Brain microvascular endothelial cell (primary cell): ENCODE measurements around the gene ADGRL3.

Experiments
- DNase-seq: peaks from one replicate; pipeline ENCODE4 v3.0.0-alpha.2; 2020
- H3K27ac ChIP-seq: fragments of 250-450 bp; sonication (Bioruptor Pico); 2 replicates; pipeline ENCODE4 v1.5.1; 2020; ENCODE audit warnings: mild to moderate bottlenecking, moderate library complexity
- H3K27me3 ChIP-seq: fragments of 250-450 bp; sonication (Bioruptor Pico); replicated peaks from 2 replicates; pipeline ENCODE4 v1.5.1; 2020; ENCODE audit warnings: mild to moderate bottlenecking
- H3K36me3 ChIP-seq: fragments of 250-450 bp; sonication (Bioruptor Pico); replicated peaks from 2 replicates; pipeline ENCODE4 v1.5.1; 2020; ENCODE audit warnings: mild to moderate bottlenecking
- H3K4me3 ChIP-seq: 2 replicates; pipeline ENCODE4 v1.5.1; 2011; ENCODE audit warnings: low read depth, mild to moderate bottlenecking, control low read depth, low read length, moderate library complexity
- in situ Hi-C: cut with HindIII; loops from 2 replicates; pipeline ENCODE4 v1.10.0; 2017; ENCODE audit warnings: low sequenced_read_pairs, low pct_ligation_motif_present
- TF ChIP-seq, protein P1 (sequence below): IDR thresholded peaks from 2 replicates; pipeline ENCODE4 v1.5.1; 2011; ENCODE audit warnings: low read depth, mild to moderate bottlenecking, moderate library complexity, low read length, control low read depth, inconsistent platforms; ENCODE audit errors: missing control alignments

The ADGRL3 gene

DNA sequence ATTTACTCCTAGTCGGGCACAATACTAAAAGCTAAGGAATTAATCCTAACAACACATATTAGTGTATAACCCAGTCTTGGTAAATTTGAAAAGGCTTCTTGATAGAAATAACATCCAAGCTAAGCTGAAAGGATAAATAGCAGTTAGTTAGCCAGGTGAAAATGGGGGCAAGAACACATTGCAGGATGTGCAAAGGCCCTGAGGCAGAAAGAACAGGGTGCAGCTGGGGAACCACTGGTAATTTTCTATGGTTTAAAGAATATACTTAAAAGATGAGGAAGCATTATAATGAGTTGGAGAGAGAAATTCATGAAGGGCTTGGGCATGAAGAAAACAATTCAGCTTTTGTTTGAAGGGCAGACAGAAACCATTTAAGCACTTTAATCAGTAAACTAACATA, 689.0 kb downstream of the ADGRL3 start:
- no peak for DNase-seq
- H3K27me3 ChIP-seq: no peaks in the 10 kb centered on the region
- no peaks in the 10 kb centered on the region for H3K36me3 ChIP-seq
- TF ChIP-seq, protein P1, sequence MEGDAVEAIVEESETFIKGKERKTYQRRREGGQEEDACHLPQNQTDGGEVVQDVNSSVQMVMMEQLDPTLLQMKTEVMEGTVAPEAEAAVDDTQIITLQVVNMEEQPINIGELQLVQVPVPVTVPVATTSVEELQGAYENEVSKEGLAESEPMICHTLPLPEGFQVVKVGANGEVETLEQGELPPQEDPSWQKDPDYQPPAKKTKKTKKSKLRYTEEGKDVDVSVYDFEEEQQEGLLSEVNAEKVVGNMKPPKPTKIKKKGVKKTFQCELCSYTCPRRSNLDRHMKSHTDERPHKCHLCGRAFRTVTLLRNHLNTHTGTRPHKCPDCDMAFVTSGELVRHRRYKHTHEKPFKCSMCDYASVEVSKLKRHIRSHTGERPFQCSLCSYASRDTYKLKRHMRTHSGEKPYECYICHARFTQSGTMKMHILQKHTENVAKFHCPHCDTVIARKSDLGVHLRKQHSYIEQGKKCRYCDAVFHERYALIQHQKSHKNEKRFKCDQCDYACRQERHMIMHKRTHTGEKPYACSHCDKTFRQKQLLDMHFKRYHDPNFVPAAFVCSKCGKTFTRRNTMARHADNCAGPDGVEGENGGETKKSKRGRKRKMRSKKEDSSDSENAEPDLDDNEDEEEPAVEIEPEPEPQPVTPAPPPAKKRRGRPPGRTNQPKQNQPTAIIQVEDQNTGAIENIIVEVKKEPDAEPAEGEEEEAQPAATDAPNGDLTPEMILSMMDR: no peak
- H3K27ac ChIP-seq: no peak overlapping the region
- in situ Hi-C loops: no loop called here
- no peak overlapping the region for H3K4me3 ChIP-seq

DNA sequence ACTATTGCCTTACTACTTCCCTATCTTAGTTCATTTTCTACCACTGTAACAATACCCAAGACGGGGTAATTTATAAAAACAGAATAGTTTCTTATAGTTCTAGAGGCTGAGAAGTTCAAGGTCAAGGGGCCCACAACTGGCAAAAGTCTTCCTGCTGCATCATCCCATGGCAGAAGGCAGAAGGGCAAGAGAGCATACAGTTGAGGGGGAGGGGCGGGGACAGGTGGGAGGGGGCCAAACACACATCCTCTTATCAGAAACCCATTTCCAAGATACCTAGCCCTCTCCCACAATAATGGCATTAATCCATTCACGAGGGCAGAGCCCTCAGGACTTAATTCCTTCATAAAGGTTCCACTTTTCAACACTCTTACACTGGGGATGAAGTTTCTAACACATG, 690.2 kb downstream of the ADGRL3 start:
- H3K27ac ChIP-seq: no peak overlapping the region
- TF ChIP-seq, protein P1: no peak
- in situ Hi-C loops: no loop called here
- no peak overlapping the region for H3K4me3 ChIP-seq
- no peaks in the 10 kb centered on the region for H3K36me3 ChIP-seq
- no peaks in the 10 kb centered on the region for H3K27me3 ChIP-seq
- DNase-seq: no peak

DNA sequence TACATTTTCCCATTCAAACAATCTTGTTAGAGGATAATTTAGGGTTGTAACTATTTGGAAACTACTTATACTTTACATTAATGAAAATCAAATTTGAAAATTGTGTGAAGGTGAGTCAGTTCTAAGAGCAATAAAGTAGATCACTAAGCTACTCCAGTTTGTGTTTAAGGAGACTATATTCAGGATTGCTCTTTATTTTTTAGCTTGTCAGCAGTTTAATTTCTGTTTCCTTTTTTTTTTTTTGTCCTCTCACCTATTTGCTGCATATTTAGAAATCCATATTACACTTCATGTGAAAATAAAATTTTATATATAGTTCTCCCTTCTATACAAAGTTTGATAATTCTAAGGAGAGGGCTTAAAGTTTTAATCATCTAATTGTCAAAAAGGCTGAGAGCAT, 691.8 kb downstream of the ADGRL3 start:
- TF ChIP-seq, protein P1: no peak
- H3K27me3 ChIP-seq: no peaks in the 10 kb centered on the region
- no peak overlapping the region for H3K27ac ChIP-seq
- no peaks in the 10 kb centered on the region for H3K36me3 ChIP-seq
- in situ Hi-C loops: no loop called here
- no peak for DNase-seq
- H3K4me3 ChIP-seq: no peak overlapping the region

DNA sequence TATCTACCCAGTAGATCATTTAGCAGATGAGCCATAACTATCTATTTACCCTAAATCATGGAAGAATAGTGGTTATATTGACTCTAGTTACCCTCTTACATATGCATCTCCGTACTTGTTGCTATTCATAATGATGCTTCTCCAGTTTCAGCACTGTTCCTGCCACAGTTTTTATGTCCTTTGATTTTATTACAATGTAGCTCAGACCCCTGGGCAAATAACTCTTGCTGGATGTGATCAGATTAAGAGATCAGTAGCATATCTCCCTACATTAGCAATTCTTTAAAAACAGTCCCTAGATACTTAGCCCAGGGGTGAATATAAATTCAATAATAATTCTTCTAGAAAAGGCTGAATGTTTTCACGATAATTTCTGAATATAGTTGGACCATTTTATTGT, 696.5 kb downstream of the ADGRL3 start:
- DNase-seq: no peak
- H3K27ac ChIP-seq: no peak overlapping the region
- H3K27me3 ChIP-seq: no peaks in the 10 kb centered on the region
- H3K36me3 ChIP-seq: no peaks in the 10 kb centered on the region
- in situ Hi-C loops: no loop called here
- TF ChIP-seq, protein P1: no peak
- no peak overlapping the region for H3K4me3 ChIP-seq

DNA sequence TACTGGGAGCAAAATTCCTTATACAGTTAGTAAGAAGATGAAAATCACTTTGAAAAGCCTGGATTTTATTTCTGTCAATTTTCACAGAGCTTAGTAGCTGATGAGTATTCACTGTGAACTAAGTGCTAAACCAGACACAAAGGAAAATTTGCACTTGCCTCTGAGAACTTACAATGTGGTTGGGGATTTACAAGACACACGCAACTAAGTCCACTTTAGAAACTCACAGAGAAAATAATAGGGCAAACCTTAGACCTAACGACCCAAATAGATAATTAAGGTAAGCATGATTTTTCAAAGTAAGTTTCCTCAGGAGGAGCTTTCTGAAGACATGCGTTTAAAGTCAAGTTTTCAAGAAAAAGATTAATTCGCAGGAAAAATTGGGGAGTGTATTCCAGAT, 708.9 kb downstream of the ADGRL3 start:
- DNase-seq: no peak
- Histone ChIP-seq H3K4me3 (no peak overlapping the region), H3K27ac (no peak overlapping the region), H3K36me3 (no peaks in the 10 kb centered on the region), H3K27me3 (no peaks in the 10 kb centered on the region)
- TF ChIP-seq, protein P1: no peak
- in situ Hi-C loops: no loop called here

DNA sequence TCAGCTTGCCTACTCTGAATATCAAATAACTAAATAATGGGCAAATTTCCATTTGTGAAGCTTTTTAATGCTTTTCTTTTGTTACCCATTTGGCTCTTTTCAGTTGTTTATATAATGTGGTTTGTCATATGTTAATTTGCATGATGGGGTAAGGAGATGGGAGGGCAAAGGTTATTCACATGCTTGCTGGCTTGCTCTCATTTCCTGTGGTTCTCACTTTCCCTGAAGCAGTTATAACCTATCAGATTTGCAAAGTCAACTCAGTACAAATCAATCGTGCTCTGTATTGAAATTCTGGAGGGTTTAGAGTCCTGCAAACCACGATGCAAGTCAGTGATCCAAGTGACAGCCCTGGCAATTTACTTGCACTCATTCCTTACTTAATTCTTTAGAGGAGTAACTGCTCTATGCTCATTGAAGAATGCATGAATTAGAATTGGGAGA, 711.2 kb downstream of the ADGRL3 start:
- Histone ChIP-seq H3K36me3 (no peaks in the 10 kb centered on the region), H3K4me3 (no peak overlapping the region), H3K27ac (no peak overlapping the region), H3K27me3 (no peaks in the 10 kb centered on the region)
- in situ Hi-C loops: no loop called here
- TF ChIP-seq, protein P1: no peak
- DNase-seq: no peak
